GM23338 (cell line): ENCODE results near the gene LDLR. TPM values are rescaled to one million over a fixed set of nuclear protein-coding genes. Genes with fewer than 3 reads are reported as not detected.

Experiments used
- ATAC-seq: fragments of 200-7000 bp; cut with Tn5 transposase; 3 replicates; pipeline ENCODE4 v1.9.1; 2020
- DNase-seq: peaks from one replicate; pipeline ENCODE4 v3.0.0-alpha.2; 2015; ENCODE audit warnings: low spot score
- H2AFZ ChIP-seq: fragments of 200-600 bp; sonication (generic); 2 replicates; pipeline ENCODE4 v1.8.0; 2016; ENCODE audit warnings: antibody characterized with exemption, mild to moderate bottlenecking, moderate library complexity
- H3F3A ChIP-seq: fragments of 200-600 bp; sonication (generic); replicated peaks from 2 replicates; pipeline ENCODE4 v1.8.0; 2017; ENCODE audit warnings: antibody characterized with exemption, mixed run types, low read depth
- H3K27ac ChIP-seq: fragments of 200-600 bp; sonication (generic); 2 replicates; pipeline ENCODE4 v1.6.1; 2016; ENCODE audit warnings: low read depth
- H3K27me3 ChIP-seq: fragments of 200-600 bp; sonication (generic); 2 replicates; pipeline ENCODE4 v1.8.0; 2016; ENCODE audit warnings: mild to moderate bottlenecking, mixed run types, moderate library complexity; ENCODE audit not compliant: insufficient read depth
- H3K36me3 ChIP-seq: fragments of 200-600 bp; sonication (generic); 2 replicates; pipeline ENCODE4 v1.8.0; 2016; ENCODE audit warnings: mild to moderate bottlenecking; ENCODE audit not compliant: insufficient read depth
- H3K4me1 ChIP-seq: fragments of 200-600 bp; sonication (generic); 2 replicates; pipeline ENCODE4 v1.8.0; 2016; ENCODE audit warnings: mild to moderate bottlenecking, moderate library complexity; ENCODE audit not compliant: insufficient read depth
- H3K4me2 ChIP-seq: fragments of 200-600 bp; sonication (generic); 2 replicates; pipeline ENCODE4 v1.7.1; 2017; ENCODE audit warnings: mixed run types
- H3K4me3 ChIP-seq: fragments of 200-600 bp; sonication (generic); 2 replicates; pipeline ENCODE4 v1.6.1; 2016; ENCODE audit warnings: mixed run types
- H3K79me2 ChIP-seq: fragments of 200-600 bp; sonication (generic); replicated peaks from 2 replicates; pipeline ENCODE4 v1.8.0; 2017; ENCODE audit warnings: mild to moderate bottlenecking; ENCODE audit not compliant: insufficient read depth
- H3K9me2 ChIP-seq: fragments of 200-600 bp; sonication (generic); 2 replicates; pipeline ENCODE4 v1.8.0; 2017; ENCODE audit not compliant: insufficient read depth
- H4K20me1 ChIP-seq: fragments of 200-600 bp; sonication (generic); replicated peaks from 2 replicates; pipeline ENCODE4 v1.8.0; 2017; ENCODE audit warnings: mild to moderate bottlenecking; ENCODE audit not compliant: insufficient read depth
- H3K27ac Mint-ChIP-seq: 2 replicates; pipeline ENCODE4 v1.8.0; 2020; ENCODE audit warnings: inconsistent platforms, mild to moderate bottlenecking, moderate library complexity, mixed read lengths
- H3K27me3 Mint-ChIP-seq: 3 replicates; pipeline ENCODE4 v1.8.0; 2022; ENCODE audit warnings: low read depth, mild to moderate bottlenecking, moderate library complexity, mixed read lengths, inconsistent platforms; ENCODE audit not compliant: insufficient read depth, poor library complexity
- H3K36me3 Mint-ChIP-seq: 3 replicates; pipeline ENCODE4 v1.8.0; 2021; ENCODE audit warnings: low read depth, mild to moderate bottlenecking, inconsistent platforms, moderate library complexity, mixed read lengths
- H3K4me1 Mint-ChIP-seq: 3 replicates; pipeline ENCODE4 v1.8.0; 2020; ENCODE audit warnings: mild to moderate bottlenecking, inconsistent platforms, mixed read lengths
- H3K4me3 Mint-ChIP-seq: 3 replicates; pipeline ENCODE4 v1.8.0; 2021; ENCODE audit warnings: moderate library complexity, mild to moderate bottlenecking, inconsistent platforms, mixed read lengths
- H3K9me3 Mint-ChIP-seq: 3 replicates; pipeline ENCODE4 v1.8.0; 2020; ENCODE audit warnings: moderate library complexity, mild to moderate bottlenecking, inconsistent platforms, mixed read lengths
- EZH2 ChIP-seq: fragments of 200-600 bp; sonication (generic); IDR thresholded peaks from one replicate; pipeline ENCODE4 v1.8.0; 2017; ENCODE audit warnings: antibody characterized with exemption, mild to moderate bottlenecking, low read depth; ENCODE audit not compliant: unreplicated experiment
- NANOG ChIP-seq: IDR thresholded peaks from 2 replicates; pipeline ENCODE4 v1.6.1; 2016; ENCODE audit warnings: antibody characterized with exemption, borderline replicate concordance
- REST ChIP-seq: IDR thresholded peaks from one replicate; pipeline ENCODE4 v1.6.1; 2018; ENCODE audit warnings: antibody characterized with exemption; ENCODE audit not compliant: unreplicated experiment
- ZNF331 ChIP-seq: fragments of 250-450 bp; sonication (Bioruptor Pico); IDR thresholded peaks from 2 replicates; pipeline ENCODE4 v1.5.0; 2020; ENCODE audit warnings: low read depth, mild to moderate bottlenecking, moderate library complexity
- polyA plus RNA-seq: library from polyadenylated mRNA; unstranded; fragments of >200 nt; fragmentation: Nextera tagmentation; extraction: Ambion mirVana; gene quantifications from 2 replicates; pipeline ENCODE4 v1.2.1, GENCODE V29; 2016
- total RNA-seq: library from RNA; depleted of rRNA; stranded (reverse); fragments of >200 nt; shearing (Covaris generic); gene quantifications from 2 replicates; pipeline ENCODE4 v1.2.3, GENCODE V29; 2014
- TF ChIP-seq, protein P1 (sequence below): fragments of 250-450 bp; sonication (Bioruptor Pico); IDR thresholded peaks from 2 replicates; pipeline ENCODE4 v1.5.0; 2020; ENCODE audit warnings: mild to moderate bottlenecking, moderate library complexity

Gene LDLR
- total and polyA plus RNA-seq, 2 experiments from 2014 or later: 57.6 to 180 TPM

- no peak overlapping the region for H2AFZ ChIP-seq
- peak overlapping the region; percentile 99; the same call in 1 of the 2 replicates for H3K4me3 ChIP-seq
- H3K27me3 ChIP-seq: no peaks in the 10 kb centered on the region
- Mint-ChIP-seq H3K27ac (peak overlapping the region; percentile 97), H3K4me1 (peaks cover 21% of the 10 kb centered on the region), H3K9me3 (no peaks in the 10 kb centered on the region; the same call in 2 of the 3 replicates), H3K27me3 (peaks cover 15% of the 10 kb centered on the region), H3K4me3 (no peak overlapping the region), H3K36me3 (peaks cover 26% of the 10 kb centered on the region)
- H3F3A ChIP-seq: peaks cover 22% of the 10 kb centered on the region
- no peak for DNase-seq
- H3K79me2 ChIP-seq: peaks cover 34% of the 10 kb centered on the region
- H3K27ac ChIP-seq: peak overlapping the region; percentile 89
- peak overlapping the region; percentile 66 for H3K4me2 ChIP-seq
- H4K20me1 ChIP-seq: peaks cover 25% of the 10 kb centered on the region
- H3K36me3 ChIP-seq: peaks cover 11% of the 10 kb centered on the region
- no peaks in the 10 kb centered on the region for H3K9me2 ChIP-seq
- H3K4me1 ChIP-seq: peaks cover 28% of the 10 kb centered on the region
- ATAC-seq: no peak
- TF ChIP-seq EZH2 (no peak), ZNF331 (CRISPR knock-in tag) (no peak), NANOG (no peak), REST (no peak)
- TF ChIP-seq, protein P1, sequence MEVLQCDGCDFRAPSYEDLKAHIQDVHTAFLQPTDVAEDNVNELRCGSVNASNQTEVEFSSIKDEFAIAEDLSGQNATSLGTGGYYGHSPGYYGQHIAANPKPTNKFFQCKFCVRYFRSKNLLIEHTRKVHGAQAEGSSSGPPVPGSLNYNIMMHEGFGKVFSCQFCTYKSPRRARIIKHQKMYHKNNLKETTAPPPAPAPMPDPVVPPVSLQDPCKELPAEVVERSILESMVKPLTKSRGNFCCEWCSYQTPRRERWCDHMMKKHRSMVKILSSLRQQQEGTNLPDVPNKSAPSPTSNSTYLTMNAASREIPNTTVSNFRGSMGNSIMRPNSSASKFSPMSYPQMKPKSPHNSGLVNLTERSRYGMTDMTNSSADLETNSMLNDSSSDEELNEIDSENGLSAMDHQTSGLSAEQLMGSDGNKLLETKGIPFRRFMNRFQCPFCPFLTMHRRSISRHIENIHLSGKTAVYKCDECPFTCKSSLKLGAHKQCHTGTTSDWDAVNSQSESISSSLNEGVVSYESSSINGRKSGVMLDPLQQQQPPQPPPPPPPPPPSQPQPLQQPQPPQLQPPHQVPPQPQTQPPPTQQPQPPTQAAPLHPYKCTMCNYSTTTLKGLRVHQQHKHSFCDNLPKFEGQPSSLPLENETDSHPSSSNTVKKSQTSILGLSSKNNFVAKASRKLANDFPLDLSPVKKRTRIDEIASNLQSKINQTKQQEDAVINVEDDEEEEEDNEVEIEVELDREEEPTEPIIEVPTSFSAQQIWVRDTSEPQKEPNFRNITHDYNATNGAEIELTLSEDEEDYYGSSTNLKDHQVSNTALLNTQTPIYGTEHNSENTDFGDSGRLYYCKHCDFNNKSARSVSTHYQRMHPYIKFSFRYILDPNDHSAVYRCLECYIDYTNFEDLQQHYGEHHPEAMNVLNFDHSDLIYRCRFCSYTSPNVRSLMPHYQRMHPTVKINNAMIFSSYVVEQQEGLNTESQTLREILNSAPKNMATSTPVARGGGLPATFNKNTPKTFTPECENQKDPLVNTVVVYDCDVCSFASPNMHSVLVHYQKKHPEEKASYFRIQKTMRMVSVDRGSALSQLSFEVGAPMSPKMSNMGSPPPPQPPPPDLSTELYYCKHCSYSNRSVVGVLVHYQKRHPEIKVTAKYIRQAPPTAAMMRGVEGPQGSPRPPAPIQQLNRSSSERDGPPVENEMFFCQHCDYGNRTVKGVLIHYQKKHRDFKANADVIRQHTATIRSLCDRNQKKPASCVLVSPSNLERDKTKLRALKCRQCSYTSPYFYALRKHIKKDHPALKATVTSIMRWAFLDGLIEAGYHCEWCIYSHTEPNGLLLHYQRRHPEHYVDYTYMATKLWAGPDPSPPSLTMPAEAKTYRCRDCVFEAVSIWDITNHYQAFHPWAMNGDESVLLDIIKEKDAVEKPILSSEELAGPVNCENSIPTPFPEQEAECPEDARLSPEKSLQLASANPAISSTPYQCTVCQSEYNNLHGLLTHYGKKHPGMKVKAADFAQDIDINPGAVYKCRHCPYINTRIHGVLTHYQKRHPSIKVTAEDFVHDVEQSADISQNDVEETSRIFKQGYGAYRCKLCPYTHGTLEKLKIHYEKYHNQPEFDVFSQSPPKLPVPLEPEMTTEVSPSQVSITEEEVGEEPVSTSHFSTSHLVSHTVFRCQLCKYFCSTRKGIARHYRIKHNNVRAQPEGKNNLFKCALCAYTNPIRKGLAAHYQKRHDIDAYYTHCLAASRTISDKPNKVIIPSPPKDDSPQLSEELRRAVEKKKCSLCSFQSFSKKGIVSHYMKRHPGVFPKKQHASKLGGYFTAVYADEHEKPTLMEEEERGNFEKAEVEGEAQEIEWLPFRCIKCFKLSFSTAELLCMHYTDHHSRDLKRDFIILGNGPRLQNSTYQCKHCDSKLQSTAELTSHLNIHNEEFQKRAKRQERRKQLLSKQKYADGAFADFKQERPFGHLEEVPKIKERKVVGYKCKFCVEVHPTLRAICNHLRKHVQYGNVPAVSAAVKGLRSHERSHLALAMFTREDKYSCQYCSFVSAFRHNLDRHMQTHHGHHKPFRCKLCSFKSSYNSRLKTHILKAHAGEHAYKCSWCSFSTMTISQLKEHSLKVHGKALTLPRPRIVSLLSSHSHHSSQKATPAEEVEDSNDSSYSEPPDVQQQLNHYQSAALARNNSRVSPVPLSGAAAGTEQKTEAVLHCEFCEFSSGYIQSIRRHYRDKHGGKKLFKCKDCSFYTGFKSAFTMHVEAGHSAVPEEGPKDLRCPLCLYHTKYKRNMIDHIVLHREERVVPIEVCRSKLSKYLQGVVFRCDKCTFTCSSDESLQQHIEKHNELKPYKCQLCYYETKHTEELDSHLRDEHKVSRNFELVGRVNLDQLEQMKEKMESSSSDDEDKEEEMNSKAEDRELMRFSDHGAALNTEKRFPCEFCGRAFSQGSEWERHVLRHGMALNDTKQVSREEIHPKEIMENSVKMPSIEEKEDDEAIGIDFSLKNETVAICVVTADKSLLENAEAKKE (CRISPR knock-in tag): no peak
Observed at GRCh38 chr19:11087870-11088505, 1.3 kb upstream of the LDLR start.
